ENCODE measurements around the gene TMEM108.

DNA sequence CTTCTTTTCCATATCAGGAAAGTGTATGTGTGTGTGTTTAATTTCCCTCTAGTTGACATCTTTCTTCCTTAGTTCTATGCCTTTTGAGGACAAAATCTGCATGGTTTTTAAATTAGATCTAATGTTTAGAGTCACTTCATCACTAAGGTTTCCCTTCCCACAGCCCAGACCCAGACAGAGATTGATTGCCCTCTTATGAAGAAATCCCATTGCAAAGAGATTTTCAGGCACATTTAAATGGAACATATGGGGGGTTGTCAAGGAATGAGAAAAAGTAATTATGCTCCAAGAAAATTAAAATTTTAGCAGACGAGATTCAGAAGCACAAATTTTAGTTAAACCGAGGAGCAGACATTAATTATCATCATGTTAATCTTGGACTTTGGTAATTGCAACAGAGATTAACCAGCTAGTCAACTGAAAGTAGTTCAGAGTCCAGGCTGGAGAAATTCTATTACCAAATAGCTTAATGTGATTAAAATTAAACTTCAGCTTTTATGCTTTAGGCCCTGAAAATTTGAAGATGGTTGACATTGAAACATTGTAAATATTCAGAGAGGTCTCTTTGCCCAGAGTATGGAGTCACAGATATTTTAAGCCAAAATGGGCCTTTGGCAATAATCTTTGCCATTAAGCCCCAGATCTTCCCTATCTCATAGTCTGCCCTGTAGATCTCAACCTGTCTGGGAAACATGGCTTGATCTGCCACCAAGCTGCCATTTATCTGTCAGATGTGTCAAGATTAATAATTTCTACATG lies 143.4 kb downstream of the TMEM108 start:
- TF ChIP-seq CTCF (tag by site-specific recombination; IDR thresholded peaks at IDR 0.05) (no peak), ZBTB8A (tag by site-specific recombination; IDR thresholded peaks at IDR 0.05) (no peak), ZNF324 (tag by site-specific recombination; IDR thresholded peaks at IDR 0.05) (no peak), ZNF121 (tag by site-specific recombination; IDR thresholded peaks at IDR 0.05) (no peak), ZNF768 (tag by site-specific recombination; IDR thresholded peaks at IDR 0.05) (no peak)
- TF ChIP-seq, protein P1, sequence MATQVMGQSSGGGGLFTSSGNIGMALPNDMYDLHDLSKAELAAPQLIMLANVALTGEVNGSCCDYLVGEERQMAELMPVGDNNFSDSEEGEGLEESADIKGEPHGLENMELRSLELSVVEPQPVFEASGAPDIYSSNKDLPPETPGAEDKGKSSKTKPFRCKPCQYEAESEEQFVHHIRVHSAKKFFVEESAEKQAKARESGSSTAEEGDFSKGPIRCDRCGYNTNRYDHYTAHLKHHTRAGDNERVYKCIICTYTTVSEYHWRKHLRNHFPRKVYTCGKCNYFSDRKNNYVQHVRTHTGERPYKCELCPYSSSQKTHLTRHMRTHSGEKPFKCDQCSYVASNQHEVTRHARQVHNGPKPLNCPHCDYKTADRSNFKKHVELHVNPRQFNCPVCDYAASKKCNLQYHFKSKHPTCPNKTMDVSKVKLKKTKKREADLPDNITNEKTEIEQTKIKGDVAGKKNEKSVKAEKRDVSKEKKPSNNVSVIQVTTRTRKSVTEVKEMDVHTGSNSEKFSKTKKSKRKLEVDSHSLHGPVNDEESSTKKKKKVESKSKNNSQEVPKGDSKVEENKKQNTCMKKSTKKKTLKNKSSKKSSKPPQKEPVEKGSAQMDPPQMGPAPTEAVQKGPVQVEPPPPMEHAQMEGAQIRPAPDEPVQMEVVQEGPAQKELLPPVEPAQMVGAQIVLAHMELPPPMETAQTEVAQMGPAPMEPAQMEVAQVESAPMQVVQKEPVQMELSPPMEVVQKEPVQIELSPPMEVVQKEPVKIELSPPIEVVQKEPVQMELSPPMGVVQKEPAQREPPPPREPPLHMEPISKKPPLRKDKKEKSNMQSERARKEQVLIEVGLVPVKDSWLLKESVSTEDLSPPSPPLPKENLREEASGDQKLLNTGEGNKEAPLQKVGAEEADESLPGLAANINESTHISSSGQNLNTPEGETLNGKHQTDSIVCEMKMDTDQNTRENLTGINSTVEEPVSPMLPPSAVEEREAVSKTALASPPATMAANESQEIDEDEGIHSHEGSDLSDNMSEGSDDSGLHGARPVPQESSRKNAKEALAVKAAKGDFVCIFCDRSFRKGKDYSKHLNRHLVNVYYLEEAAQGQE (tag by site-specific recombination; IDR thresholded peaks at IDR 0.05), result no peak

All from HEK293 (cell line).